Coronary artery (tissue), 2 donors: ENCODE measurements around the gene PPP1R15B.

Source experiments
- DNase-seq: peaks from one replicate; pipeline ENCODE4 v3.0.0-alpha.2; 2017; ENCODE audit warnings: low spot score
- H3K27ac ChIP-seq, 2 donors: fragments of 200-600 bp; sonication (generic); one replicate each; pipeline ENCODE4 v1.5.1; 2016 to 2019
- H3K4me3 ChIP-seq: fragments of 200-600 bp; sonication (generic); 2 replicates; pipeline ENCODE4 v1.5.1; 2016; ENCODE audit warnings: mild to moderate bottlenecking, moderate library complexity
- TF ChIP-seq, protein P1 (sequence below): fragments of 200-600 bp; sonication (generic); IDR thresholded peaks from one replicate; pipeline ENCODE4 v1.5.1; 2019; ENCODE audit warnings: antibody characterized with exemption

The PPP1R15B gene

DNA sequence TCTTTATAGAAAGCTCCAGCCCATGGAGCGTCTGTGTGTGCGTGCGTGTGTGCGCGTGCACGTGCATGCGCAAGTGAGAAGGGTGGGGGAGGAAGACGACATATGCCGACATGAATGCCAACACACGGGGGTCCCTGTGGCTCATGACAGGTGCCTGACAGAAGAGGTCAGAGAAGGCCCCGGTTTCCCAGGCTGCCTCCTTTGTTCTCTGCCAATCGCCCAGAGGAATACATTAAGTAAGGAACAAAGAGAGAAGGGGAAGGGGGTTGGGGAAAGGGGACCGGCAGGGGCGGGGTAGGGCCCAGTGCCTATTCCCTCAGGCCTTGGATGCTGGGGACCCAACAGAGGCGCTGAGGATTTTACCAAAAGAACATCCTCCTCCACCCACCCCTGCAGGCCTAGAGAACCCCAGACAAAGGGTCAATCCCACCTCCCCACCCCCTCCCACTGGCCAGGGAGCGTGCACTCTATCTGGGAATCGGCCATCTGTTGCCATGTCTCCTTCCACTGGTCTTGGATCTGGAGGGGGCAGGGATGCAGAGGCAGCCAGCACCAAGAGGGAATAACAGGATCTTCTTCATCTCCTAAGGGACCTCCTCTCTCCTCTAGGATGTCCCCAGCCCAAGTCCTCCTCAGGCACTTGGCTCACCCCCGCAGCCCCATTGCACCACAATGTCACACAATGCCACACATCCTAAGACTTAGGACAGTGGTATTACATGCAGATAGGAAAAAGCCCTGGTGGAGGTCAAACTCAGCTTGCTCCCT, 43.6 kb upstream of the PPP1R15B start:
- Histone ChIP-seq H3K4me3 (no peak overlapping the region), H3K27ac (no peak overlapping the region)
- DNase-seq = no peak
- TF ChIP-seq, protein P1, sequence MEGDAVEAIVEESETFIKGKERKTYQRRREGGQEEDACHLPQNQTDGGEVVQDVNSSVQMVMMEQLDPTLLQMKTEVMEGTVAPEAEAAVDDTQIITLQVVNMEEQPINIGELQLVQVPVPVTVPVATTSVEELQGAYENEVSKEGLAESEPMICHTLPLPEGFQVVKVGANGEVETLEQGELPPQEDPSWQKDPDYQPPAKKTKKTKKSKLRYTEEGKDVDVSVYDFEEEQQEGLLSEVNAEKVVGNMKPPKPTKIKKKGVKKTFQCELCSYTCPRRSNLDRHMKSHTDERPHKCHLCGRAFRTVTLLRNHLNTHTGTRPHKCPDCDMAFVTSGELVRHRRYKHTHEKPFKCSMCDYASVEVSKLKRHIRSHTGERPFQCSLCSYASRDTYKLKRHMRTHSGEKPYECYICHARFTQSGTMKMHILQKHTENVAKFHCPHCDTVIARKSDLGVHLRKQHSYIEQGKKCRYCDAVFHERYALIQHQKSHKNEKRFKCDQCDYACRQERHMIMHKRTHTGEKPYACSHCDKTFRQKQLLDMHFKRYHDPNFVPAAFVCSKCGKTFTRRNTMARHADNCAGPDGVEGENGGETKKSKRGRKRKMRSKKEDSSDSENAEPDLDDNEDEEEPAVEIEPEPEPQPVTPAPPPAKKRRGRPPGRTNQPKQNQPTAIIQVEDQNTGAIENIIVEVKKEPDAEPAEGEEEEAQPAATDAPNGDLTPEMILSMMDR = no peak

DNA sequence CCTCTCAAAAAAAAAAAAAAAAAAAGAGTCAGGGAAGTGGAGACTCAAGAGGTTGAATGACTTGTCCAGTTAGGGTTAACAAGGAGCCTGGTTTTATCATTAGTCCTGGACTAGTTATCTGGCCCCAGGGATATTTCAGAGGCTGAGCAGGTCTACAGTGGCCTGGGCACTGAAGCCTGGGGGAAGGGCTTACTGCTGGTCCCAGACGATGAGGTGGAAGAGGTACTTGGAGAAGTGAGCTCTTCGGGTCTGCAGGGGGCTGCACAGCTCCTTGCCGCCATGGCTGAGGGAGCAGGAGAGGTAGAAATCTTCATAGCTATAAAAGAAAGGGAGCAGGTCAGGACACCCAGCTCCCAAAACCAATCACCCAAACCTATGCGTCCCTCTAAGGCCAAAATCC, 42.9 kb upstream of the PPP1R15B start:
- Histone ChIP-seq H3K27ac (no peak overlapping the region), H3K4me3 (no peak overlapping the region)
- DNase-seq = no peak
- TF ChIP-seq, protein P1 = no peak

DNA sequence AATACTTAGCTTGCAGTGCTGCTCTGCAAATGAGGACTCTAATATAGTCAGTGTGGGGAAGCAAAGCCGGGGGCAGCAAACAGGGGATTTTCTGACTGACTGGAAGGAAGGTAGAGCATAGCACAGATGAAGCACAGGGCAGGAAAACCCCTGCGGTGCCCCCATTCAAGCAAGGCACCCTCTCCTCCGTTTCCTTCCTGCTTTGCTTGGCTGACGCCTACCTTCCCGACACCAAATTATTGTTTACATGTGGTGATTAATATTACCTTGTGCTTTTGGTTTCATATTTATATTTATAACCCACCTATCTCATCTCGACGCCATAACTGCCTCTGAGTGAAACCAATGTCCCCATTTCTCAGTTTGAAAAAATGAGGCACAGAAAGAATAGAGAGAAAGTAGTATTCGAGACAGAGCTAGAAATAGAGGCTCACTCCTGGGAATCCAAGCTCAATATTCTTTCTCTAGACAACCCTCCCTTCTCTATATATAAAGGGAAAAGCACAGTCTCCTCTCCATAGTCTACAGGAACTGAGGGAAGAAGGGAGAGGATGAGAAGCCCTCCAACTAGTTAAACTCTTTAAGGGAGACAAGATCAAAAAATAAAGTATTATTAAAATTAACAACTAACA, 41.6 kb upstream of the PPP1R15B start:
- TF ChIP-seq, protein P1 = no peak
- no peak for DNase-seq
- Histone ChIP-seq H3K4me3 (no peak overlapping the region), H3K27ac (no peak overlapping the region)

DNA sequence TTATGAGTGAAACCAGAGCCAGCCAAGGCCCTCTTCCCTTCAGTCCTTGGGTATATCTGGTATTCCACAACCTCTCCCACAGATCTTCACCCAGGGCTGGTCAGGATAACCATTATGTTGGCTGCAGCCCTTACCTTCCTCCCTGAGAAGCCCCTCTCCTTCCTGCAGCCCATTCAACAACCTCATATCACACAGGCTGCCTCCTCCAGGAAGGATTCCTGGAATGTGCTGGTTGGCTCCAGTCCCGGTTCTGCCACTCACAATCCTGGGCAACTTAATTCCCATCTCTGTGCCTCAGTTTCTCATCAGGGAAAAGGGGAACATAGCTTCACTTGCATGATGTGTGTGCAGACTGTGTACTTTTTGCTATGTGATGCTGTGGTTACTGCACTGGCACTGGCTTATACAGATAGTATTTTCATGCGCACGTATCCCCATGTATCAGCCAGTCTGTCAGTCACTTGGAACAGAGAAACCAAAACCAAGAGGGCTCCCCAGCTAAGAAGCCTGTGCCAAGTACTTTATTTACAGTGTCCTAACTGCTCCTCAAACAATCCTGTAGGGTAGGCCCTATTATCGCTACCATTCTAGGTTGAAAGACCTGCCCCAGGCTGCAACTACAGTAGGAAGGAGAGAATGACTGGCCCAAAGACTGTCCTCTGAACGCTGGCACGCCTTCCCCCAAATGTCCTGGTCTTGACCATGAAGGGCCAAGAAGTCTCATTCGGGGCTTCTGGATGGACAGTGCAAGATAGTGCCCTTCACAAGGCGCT, 39.9 kb upstream of the PPP1R15B start:
- Histone ChIP-seq H3K4me3 (no peak overlapping the region), H3K27ac (peak overlapping the region; percentile 15 to 82)

DNA sequence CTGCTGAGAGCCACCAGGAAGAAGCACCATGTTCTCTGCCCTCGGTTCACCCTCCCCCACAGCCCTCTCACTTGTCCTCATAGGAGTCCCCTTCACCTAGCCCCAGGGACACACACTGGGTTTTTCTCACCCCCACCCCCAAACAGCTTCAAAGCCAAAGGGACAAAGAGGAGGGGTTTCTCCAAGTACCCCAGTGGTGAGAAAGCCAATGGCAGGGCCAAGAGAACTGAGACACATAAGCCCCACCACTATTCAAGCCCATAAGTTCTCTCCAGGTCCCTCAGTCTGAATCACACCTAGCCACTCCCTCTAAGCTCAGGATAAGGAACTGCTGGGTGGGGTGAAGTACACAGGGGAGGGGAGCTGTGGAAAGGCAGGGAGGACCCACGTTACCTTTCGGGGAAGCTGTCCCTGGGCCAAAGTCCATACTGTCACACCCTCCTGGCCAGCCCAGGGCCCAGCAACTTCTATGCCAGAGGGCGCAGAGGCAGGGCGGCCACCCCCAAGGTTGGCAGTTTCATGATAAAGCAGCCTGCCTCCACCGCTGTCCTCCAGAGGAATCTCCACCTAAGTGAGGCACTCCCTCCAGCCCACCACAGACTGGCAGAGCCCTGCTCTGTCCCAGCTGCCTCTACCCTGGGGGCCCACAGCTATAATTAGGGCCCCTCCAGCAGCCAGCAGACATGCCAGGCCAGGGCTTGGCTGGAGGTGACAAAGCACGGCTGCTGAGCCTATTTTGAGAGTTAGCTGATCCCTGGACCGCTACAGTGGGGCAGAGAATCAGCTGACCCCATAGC, 39.0 kb upstream of the PPP1R15B start:
- DNase-seq = peak; percentile 67
- no peak overlapping the region for H3K4me3 ChIP-seq
- TF ChIP-seq, protein P1 = no peak
- H3K27ac ChIP-seq = peak overlapping the region; percentile 15 to 82

More for the DNA sequence above, 39.9 kb upstream of the PPP1R15B start:
- DNase-seq = no peak
- TF ChIP-seq, protein P1 = no peak

DNA sequence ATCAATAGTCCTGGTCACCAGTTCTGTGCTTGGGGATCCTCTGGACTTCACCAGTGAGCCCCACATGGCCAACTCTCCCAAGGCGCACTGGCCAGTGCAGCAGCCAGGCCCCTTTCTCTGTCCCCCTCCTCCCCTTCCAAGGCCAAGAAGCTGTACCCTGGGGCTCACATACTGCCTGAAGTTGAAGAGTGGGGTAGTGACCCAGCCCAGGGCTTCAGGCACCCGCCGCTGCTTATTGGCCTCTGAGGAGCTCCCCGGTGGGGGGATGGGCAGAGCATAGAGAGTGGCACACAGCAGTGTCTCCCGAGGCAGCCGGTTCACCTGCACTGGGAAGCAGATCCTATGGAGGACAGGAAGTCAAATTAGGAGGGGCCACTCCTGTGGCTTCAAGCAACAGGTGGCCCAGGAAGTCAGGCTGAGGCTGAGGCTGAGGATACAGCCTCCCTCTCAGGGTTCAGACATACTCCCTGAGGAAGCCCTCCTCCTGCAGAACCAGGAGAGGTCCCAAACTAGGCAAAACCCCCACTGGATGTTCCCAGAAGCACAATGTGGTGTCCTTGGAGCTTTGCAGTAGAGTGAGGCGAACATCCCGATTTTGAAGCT, 38.2 kb upstream of the PPP1R15B start:
- no peak for DNase-seq
- TF ChIP-seq, protein P1 = no peak
- Histone ChIP-seq H3K27ac (peak overlapping the region in 1 of 2 donors; percentile 82), H3K4me3 (no peak overlapping the region)
